ENCODE data around the gene PERP.

DNA sequence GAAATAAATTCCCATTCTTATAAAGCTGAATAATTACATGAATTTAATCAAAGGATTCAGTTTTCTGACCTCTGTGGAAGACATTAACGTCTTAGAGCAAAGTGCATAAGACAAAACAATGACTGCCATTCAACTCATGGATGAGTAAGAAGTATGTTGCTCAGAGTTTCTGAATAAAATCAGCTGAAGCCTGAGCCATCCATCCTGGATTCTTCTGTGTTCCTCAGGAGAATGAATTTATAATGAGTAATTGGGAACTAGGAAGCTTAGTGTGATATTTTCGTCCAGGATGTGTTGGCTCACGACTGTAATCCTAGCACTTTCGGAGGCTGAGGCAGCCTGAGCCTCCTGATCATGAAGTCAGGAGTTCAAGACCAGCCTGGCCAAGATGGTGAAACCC is 62.8 kb downstream of the PERP start:
- TF ChIP-seq, protein P1, sequence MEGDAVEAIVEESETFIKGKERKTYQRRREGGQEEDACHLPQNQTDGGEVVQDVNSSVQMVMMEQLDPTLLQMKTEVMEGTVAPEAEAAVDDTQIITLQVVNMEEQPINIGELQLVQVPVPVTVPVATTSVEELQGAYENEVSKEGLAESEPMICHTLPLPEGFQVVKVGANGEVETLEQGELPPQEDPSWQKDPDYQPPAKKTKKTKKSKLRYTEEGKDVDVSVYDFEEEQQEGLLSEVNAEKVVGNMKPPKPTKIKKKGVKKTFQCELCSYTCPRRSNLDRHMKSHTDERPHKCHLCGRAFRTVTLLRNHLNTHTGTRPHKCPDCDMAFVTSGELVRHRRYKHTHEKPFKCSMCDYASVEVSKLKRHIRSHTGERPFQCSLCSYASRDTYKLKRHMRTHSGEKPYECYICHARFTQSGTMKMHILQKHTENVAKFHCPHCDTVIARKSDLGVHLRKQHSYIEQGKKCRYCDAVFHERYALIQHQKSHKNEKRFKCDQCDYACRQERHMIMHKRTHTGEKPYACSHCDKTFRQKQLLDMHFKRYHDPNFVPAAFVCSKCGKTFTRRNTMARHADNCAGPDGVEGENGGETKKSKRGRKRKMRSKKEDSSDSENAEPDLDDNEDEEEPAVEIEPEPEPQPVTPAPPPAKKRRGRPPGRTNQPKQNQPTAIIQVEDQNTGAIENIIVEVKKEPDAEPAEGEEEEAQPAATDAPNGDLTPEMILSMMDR (IDR thresholded peaks at IDR 0.05; ENCODE audit: low read depth, low read length, poor library complexity, severe bottlenecking): no peak
- TF ChIP-seq EZH2phosphoT487 (IDR thresholded peaks at IDR 0.05; ENCODE audit: borderline replicate concordance, low read length): no peak
